HUDEP-2 (cell line): Measurements from ENCODE around the gene R3HCC1L.
"Not testable (repeated sequence)": the region's sequence is repeated elsewhere in the genome, so short reads cannot be mapped to it uniquely, and the experiment has no call there.

Source experiments
- DNase-seq, 76 experiments: peaks; one replicate each; lab custom pipeline; 2025; ENCODE audit not compliant: unreplicated experiment in 76 of 76; lab: John Stamatoyannopoulos, UW

R3HCC1L gene

GRCh38 chr10:98170249-98171117 lies 36.0 kb downstream of the R3HCC1L start:
- DNase-seq, result peak in 39 of 76 experiments; percentile 1 to 58 (median 21)

GRCh38 chr10:98172073-98172472 lies 37.6 kb downstream of the R3HCC1L start:
- no peak for DNase-seq

DNA sequence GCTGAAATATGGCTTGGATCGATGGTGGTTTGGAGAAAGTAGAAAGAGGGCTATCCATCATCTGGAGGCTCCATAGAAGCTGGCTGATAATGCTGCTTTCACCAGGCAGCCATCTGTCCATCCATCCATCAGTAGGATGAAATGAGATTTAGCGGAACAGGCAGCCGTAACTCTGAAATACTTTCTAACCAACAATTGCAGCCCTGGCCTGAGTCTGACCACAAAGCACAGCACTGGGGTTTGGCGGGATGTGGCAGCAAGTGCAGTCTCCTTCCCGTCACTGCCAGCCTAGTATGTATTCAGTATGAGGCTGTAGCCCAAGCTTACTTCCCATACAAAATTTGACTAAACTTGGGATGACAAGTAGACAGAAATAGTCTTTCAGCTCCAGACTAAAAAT lies 38.0 kb downstream of the R3HCC1L start:
- no peak for DNase-seq

GRCh38 chr10:98173260-98173659 lies 38.8 kb downstream of the R3HCC1L start:
- DNase-seq, result no peak

DNA sequence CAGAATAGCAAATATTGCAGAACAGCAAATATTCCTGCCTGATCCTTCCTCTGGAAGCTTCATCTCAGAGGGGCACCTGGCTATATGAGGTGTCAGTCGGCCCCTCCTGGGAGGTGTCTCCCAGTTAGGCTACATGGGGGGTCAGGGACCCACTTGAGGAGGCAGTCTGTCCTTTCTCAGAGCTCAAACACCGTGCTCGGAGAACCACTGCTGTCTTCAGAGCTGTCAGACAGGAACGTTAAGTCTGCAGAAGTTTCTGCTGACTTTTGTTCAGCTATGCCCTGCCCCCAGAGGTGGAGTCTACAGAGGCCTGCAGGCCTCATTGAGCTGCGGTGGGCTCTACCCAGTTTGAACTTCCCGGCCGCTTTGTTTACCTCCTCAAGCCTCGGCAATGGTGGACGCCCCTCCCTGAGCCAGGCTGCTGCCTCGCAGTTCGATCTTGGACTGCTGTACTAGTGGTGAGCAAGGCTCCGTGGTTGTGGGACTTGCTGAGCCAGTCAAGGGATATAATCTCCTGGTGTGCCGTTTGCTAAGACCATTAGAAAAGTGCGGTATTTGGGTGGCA lies 48.0 kb downstream of the R3HCC1L start:
- not testable (repeated sequence) for DNase-seq

- no peak for DNase-seq
Observed at GRCh38 chr10:98186681-98187080, 52.2 kb downstream of the R3HCC1L start.

GRCh38 chr10:98190773-98191172 lies 56.3 kb downstream of the R3HCC1L start:
- not testable (repeated sequence) for DNase-seq

DNA sequence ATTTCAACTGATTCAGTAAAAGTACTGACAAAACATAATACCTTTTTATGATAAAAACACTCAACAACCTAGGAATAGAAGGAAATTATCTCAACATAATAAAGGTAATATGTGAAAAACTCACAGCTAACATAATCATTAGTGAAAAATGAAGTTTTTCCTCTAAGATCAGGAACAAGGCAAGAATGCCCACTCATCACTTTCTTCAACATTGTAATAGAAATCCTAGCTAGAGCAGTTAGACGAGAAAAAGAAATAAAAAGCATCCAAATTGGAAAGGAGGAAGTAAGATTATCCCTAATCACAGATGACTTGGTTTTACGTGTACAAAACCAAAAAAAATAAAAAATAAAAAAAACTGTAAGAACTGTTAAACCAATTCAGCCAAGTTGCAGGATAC lies 58.6 kb downstream of the R3HCC1L start:
- DNase-seq, result no peak

- no peak for DNase-seq
Observed at GRCh38 chr10:98194633-98195032, 60.2 kb downstream of the R3HCC1L start.

GRCh38 chr10:98195120-98195519 lies 60.7 kb downstream of the R3HCC1L start:
- DNase-seq, result no peak

- no peak for DNase-seq
Observed at GRCh38 chr10:98196985-98197384, 62.5 kb downstream of the R3HCC1L start.

DNA sequence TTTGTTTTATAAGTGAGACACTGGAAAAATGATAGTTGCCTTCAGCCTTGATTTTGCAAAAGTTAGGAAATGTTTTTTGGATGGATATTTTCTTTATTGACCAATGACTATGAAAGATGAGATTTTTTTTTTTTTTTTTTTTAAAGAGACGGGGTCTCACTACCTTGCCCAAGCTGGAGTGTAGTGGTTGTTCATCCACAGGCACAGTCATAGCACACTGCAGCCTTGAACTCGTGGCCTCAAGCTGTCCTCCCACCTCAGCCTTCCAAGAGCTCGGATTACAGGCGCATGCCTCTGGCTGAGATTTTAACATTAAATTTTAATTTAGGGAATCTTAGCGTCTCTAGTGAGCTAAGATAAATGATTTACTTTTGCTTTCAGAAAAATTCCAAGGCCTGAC lies 67.3 kb downstream of the R3HCC1L start:
- DNase-seq, result no peak

DNA sequence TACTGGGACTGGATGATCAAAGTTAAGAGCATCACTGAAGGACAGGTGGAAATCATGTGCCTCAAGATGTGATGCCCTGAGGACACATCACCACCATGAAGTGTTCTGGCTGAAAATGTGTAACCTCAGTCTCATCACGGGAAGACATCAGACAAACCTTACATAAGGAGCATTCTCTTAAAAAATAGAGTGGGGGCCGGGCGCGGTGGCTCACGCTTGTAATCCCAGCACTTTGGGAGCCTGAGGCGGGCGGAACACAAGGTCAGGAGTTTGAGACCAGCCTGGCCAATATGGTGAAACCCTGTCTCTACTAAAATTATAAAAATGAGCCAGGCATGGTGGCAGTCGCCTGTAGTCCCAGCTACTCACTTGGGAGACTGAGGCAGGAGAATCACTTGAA lies 67.9 kb downstream of the R3HCC1L start:
- DNase-seq, result no peak

DNA sequence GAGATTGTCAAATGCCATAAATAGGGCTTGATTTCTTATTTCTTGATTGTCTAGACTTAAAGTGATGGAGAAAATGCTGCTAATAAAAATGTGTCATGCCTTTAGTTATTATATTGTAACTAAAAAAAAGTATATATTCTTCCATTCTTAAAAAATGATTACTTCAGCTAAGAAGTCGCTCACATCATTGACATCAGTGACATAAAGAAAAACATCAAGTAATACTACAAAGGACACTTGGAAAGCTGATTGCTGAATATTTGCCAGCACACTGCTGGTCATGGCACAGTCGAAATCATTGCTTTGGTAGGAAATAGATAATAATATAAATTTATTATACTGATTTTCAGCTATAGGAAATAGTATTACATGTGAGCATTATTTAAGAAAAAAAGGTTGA lies 70.9 kb downstream of the R3HCC1L start:
- DNase-seq, result no peak

GRCh38 chr10:98208925-98209324 lies 74.5 kb downstream of the R3HCC1L start:
- no peak for DNase-seq

DNA sequence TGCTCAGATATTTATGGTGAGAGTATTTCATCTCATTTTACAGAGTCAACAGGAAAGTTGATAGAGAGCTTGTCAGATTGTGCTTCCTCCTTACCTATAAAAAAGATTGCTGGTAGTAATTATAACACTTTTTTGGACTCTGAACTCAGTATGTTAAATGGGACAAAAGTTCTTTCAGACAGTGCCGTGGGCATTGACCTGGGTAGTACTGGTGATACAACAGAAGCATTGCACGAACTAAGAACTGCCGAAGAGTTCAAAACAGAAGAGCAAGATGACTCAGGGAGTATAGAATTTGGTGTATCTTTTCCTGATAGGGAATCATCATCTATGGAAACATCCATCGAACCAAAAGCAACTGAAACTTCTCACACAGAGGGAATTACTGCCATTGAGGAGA lies 75.0 kb downstream of the R3HCC1L start:
- no peak for DNase-seq

DNA sequence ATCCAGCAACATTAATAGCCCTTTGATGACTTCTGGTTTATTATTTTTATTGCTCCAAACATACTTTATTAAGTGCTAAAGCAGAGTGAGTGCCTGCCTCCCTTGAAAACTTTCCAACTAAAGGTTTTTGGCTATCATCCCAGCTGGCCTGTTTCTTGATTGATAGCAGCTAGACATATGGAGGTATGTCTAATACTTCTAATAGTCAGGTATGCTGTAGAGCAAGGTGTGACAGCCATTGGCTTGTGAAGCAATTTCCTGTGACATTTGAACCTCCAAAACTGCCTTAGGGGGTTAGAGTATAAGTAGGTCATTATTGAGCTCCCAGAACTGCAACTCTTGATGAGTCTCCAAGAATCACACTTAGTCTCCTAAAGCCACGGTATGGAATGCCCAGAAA lies 77.7 kb downstream of the R3HCC1L start:
- no peak for DNase-seq

- no peak for DNase-seq
Observed at GRCh38 chr10:98213740-98214139, 79.3 kb downstream of the R3HCC1L start.

- no peak for DNase-seq
Observed at GRCh38 chr10:98215373-98215772, 80.9 kb downstream of the R3HCC1L start.

- DNase-seq, result no peak
Observed at GRCh38 chr10:98217801-98218200, 83.3 kb downstream of the R3HCC1L start.

GRCh38 chr10:98223874-98224273 lies 89.4 kb downstream of the R3HCC1L start:
- DNase-seq, result no peak

DNA sequence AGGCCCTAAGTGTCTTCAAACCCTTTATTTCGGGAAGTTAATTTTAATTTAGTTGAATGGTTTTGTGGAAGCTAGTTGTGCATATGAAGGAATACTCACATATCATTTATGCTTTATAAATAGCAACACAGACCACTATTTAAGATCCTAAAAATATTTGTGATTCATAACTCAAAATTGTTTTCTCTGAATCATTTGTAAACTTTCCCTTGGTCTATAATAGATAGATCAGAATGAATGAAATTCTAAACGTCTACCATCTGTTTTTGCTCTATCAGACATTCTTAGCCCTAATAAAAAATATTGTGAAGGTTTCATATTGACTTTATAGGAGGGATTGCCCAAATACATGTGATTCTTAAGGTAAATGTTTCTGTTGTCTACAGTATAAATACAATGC lies 90.1 kb downstream of the R3HCC1L start:
- DNase-seq, result no peak
